NCI-H1048 (cell line): ENCODE measurements around the gene MTA3.
"Not testable (repeated sequence)": the region's sequence is repeated elsewhere in the genome, so short reads cannot be mapped to it uniquely, and the experiment has no call there.

Experiments
- DNase-seq: peaks from one replicate; lab custom pipeline; 2025; lab: John Stamatoyannopoulos, UW

The MTA3 gene

GRCh38 chr2:42568401-42569115 is at the start of gene MTA3:
Gene MTA3 (plus strand): TSS chr2:42568632. CDS start chr2:42568746, 114 bp downstream.
- DNase-seq: no peak

GRCh38 chr2:42519624-42520023 is 48.8 kb upstream of the MTA3 start:
- no peak for DNase-seq

- DNase-seq: no peak
Measured at GRCh38 chr2:42522035-42522434, 46.4 kb upstream of the MTA3 start.

- DNase-seq: no peak
Measured at GRCh38 chr2:42523341-42523740, 45.1 kb upstream of the MTA3 start.

- no peak for DNase-seq
Measured at GRCh38 chr2:42532397-42532796, 36.0 kb upstream of the MTA3 start.

GRCh38 chr2:42537493-42537892 is 30.9 kb upstream of the MTA3 start:
- no peak for DNase-seq

GRCh38 chr2:42542871-42543270 is 25.6 kb upstream of the MTA3 start:
- no peak for DNase-seq

GRCh38 chr2:42545023-42545721 is 23.3 kb upstream of the MTA3 start:
- no peak for DNase-seq

- no peak for DNase-seq
Measured at GRCh38 chr2:42545841-42546390, 22.5 kb upstream of the MTA3 start.

- DNase-seq: no peak
Measured at GRCh38 chr2:42547014-42547413, 21.4 kb upstream of the MTA3 start.

- DNase-seq: no peak
Measured at GRCh38 chr2:42547446-42548295, 20.8 kb upstream of the MTA3 start.

GRCh38 chr2:42550870-42551269 is 17.6 kb upstream of the MTA3 start:
- DNase-seq: no peak

GRCh38 chr2:42554392-42554791 is 14.0 kb upstream of the MTA3 start:
- DNase-seq: no peak

- no peak for DNase-seq
Measured at GRCh38 chr2:42556315-42556890, 12.0 kb upstream of the MTA3 start.

GRCh38 chr2:42557306-42557705 is 11.1 kb upstream of the MTA3 start:
- DNase-seq: no peak

GRCh38 chr2:42558827-42559226 is 9.6 kb upstream of the MTA3 start:
- DNase-seq: no peak

- DNase-seq: not testable (repeated sequence)
Measured at GRCh38 chr2:42560133-42560532, 8.3 kb upstream of the MTA3 start.

- no peak for DNase-seq
Measured at GRCh38 chr2:42560899-42561298, 7.5 kb upstream of the MTA3 start.

GRCh38 chr2:42562474-42563144 is 5.8 kb upstream of the MTA3 start:
- DNase-seq: no peak

- no peak for DNase-seq
Measured at GRCh38 chr2:42566025-42566424, 2.4 kb upstream of the MTA3 start.

- DNase-seq: no peak
Measured at GRCh38 chr2:42566837-42567321, 1.6 kb upstream of the MTA3 start.
